ENCODE data around the gene PROCA1.
"Not testable (repeated sequence)": the region's sequence is repeated elsewhere in the genome, so short reads cannot be mapped to it uniquely, and the experiment has no call there.

PROCA1 gene

DNA sequence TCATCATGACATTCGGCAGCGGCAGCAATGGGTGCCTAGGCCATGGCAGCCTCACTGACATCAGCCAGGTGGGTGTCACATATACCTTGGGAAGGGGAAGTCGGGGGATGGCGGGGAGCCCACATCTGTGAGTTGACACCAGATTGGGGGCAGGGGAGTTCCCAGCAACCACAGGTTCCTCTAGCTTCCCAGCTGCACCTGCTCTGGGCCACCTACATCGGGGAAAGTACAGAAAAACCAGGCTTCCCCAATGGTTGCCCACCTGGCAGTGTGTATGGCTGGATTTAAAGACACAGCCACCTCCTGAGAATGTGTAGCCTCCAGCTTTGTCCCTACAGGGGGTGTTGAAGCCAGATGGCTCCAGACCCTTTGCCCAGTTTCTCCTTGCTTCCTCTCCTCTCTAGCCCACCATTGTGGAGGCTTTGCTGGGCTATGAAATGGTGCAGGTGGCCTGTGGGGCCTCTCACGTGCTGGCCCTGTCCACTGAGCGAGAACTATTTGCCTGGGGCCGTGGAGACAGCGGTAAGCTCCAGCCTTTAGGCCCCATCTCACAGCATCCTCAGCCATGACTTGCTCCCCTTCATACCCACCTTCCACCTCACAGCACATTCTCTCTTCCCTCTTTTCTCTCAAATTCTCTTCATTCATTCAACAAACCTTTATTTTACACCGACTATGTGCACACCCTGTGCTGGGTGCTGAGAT lies 27.1 kb upstream of the PROCA1 start:
- Histone ChIP-seq H3K27me3 (ENCODE audit: insufficient read depth, low read length) (no peaks in the 10 kb centered on the region), H3K4me3 (ENCODE audit: low read length) (no peak overlapping the region), H3K4me1 (ENCODE audit: insufficient read depth, low read length) (peaks cover 4% of the 10 kb centered on the region), H3K9me3 (ENCODE audit: low read length) (peaks cover 3% of the 10 kb centered on the region), H2AFZ (ENCODE audit: low read depth, low read length) (no peak overlapping the region), H3K36me3 (ENCODE audit: insufficient read depth, low read length) (peaks cover 5% of the 10 kb centered on the region)

DNA sequence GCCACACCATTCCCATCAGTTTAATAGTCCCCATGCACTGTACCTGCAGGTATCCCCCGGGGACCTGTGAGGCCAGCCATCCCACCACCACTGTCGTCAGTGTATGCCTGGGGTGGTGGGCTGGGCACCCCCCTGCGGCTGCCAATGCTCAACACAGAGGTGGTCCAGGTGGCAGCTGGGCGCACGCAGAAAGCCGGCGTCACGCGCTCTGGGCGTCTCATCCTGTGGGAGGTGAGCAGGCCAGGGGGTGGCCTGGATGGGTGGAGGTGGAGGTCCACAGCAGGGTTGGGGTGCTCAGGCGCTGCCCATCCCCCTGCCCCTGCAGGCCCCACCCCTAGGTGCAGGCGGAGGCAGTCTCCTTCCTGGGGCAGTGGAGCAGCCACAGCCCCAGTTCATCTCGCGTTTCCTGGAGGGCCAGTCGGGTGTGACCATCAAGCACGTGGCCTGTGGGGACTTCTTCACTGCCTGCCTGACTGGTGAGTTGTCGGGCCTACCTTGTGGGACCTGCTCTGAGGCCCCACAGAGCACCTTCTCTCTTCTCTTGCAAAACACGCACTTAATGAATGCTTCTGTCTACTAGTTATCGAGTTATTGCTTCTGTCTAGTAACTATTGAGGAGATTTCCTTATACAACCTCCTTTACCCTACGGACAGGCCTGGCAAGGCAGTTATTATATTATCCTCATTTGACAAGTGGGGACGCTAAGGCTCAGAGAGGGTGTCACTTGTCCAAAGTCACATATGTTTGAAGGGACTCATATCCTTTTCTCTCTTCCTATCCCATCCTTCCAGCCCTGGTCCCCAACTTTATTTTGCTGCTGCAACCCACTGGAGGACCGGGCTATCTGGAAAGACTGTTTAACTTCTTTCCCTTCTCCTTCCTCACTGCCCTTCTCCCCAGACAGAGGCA lies 26.3 kb upstream of the PROCA1 start:
- H3K36me3 ChIP-seq (ENCODE audit: insufficient read depth, low read length): peaks cover 7% of the 10 kb centered on the region
- peaks cover 3% of the 10 kb centered on the region for H3K9me3 ChIP-seq (ENCODE audit: low read length)
- no peak overlapping the region for H3K4me3 ChIP-seq (ENCODE audit: low read length)
- H3K27me3 ChIP-seq (ENCODE audit: insufficient read depth, low read length): no peaks in the 10 kb centered on the region
- H2AFZ ChIP-seq (ENCODE audit: low read depth, low read length): no peak overlapping the region
- H3K4me1 ChIP-seq (ENCODE audit: insufficient read depth, low read length): peaks cover 4% of the 10 kb centered on the region

DNA sequence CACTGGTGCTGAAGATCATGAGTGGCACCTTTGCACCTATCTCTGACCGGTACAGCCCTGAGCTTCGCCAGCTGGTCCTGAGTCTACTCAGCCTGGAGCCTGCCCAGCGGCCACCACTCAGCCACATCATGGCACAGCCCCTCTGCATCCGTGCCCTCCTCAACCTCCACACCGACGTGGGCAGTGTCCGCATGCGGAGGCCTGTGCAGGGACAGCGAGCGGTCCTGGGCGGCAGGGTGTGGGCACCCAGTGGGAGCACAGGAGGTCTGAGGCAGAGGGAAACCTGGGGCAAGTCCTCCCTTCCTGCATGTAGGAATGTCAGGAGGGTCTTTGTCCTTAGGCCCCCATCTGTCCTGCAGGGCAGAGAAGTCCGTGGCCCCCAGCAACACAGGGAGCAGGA lies 25.6 kb upstream of the PROCA1 start:
- no peak overlapping the region for H2AFZ ChIP-seq (ENCODE audit: low read depth, low read length)
- no peak overlapping the region for H3K4me3 ChIP-seq (ENCODE audit: low read length)
- H3K4me1 ChIP-seq (ENCODE audit: insufficient read depth, low read length): no peaks in the 10 kb centered on the region
- H3K36me3 ChIP-seq (ENCODE audit: insufficient read depth, low read length): peaks cover 7% of the 10 kb centered on the region
- H3K27me3 ChIP-seq (ENCODE audit: insufficient read depth, low read length): no peaks in the 10 kb centered on the region
- H3K9me3 ChIP-seq (ENCODE audit: low read length): peaks cover 3% of the 10 kb centered on the region

DNA sequence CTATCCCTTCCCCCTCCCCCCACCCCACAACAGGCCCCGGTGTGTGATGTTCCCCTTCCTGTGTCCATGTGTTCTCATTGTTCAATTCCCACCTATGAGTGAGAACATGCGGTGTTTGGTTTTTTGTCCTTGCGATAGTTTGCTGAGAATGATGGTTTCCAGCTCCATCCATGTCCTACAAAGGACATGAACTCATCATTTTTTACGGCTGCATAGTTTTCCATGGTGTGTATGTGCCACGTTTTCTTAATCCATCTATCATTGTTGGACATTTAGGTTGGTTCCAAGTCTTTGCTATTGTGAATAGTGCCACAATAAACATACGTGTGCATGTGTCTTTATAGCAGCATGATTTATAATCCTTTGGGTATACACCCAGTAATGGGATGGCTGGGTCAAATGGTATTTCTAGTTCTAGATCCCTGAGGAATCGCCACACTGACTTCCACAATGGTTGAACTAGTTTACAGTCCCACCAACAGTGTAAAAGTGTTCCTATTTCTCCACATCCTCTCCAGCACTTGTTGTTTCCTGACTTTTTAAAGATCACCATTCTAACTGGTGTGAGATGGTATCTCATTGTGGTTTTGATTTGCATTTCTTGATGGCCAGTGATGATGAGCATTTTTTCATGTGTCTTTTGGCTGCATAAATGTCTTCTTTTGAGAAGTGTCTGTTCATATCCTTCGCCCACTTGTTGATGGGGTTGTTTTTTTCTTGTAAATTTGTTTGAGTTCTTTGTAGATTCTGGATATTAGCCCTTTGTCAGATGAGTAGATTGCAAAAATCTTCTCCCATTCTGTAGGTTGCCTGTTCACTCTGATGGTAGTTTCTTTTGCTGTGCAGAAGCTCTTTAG lies 24.5 kb upstream of the PROCA1 start:
- not testable (repeated sequence) for H3K36me3 ChIP-seq (ENCODE audit: insufficient read depth, low read length); H3K4me3 ChIP-seq (ENCODE audit: low read length); H3K4me1 ChIP-seq (ENCODE audit: insufficient read depth, low read length); H3K9me3 ChIP-seq (ENCODE audit: low read length); H2AFZ ChIP-seq (ENCODE audit: low read depth, low read length); H3K27me3 ChIP-seq (ENCODE audit: insufficient read depth, low read length)

DNA sequence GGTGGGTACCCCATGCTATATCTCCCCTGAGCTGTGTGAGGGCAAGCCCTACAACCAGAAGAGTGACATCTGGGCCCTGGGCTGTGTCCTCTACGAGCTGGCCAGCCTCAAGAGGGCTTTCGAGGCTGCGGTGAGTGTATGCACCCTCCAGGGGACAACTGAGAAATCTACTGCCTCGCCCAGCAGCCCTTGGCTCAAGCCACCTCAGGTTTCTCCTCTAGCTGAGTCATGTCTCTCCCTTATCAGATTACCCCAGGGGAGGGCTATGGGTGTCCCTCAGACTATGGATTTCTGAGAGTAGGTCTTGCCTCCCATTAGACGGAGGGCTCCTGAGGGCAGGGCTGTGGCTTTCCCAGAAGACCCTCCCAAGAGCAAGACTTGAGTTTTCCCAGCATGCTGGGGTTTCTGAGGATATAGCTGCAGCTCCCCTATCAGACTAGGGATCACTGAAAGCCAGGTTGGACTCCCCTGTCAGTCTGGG lies 23.6 kb upstream of the PROCA1 start:
- H3K9me3 ChIP-seq (ENCODE audit: low read length): peaks cover 3% of the 10 kb centered on the region
- no peaks in the 10 kb centered on the region for H3K27me3 ChIP-seq (ENCODE audit: insufficient read depth, low read length)
- H3K4me3 ChIP-seq (ENCODE audit: low read length): no peak overlapping the region
- H2AFZ ChIP-seq (ENCODE audit: low read depth, low read length): no peak overlapping the region
- peaks cover 7% of the 10 kb centered on the region for H3K36me3 ChIP-seq (ENCODE audit: insufficient read depth, low read length)
- no peaks in the 10 kb centered on the region for H3K4me1 ChIP-seq (ENCODE audit: insufficient read depth, low read length)

DNA sequence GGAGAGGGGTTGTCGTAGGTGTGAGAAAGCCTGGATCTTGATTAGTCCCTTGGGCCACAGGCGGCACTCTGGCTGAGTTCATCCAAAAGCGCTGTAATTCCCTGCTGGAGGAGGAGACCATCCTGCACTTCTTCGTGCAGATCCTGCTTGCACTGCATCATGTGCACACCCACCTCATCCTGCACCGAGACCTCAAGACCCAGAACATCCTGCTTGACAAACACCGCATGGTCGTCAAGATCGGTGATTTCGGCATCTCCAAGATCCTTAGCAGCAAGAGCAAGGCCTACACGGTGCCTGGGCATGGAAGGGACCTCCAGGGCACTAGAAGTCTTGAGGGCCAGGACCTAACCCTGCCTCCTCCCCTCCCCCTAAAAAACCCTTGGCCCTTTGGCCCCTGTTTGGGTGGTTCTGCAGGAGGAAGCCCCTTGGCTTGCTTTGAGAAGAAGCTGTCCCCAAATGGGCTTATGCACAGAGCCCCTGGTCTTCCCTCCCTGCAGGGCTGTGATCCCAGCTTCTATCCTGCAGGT lies 23.1 kb upstream of the PROCA1 start:
- Histone ChIP-seq H3K4me1 (ENCODE audit: insufficient read depth, low read length) (no peaks in the 10 kb centered on the region), H3K4me3 (ENCODE audit: low read length) (no peak overlapping the region), H3K9me3 (ENCODE audit: low read length) (peaks cover 3% of the 10 kb centered on the region)

DNA sequence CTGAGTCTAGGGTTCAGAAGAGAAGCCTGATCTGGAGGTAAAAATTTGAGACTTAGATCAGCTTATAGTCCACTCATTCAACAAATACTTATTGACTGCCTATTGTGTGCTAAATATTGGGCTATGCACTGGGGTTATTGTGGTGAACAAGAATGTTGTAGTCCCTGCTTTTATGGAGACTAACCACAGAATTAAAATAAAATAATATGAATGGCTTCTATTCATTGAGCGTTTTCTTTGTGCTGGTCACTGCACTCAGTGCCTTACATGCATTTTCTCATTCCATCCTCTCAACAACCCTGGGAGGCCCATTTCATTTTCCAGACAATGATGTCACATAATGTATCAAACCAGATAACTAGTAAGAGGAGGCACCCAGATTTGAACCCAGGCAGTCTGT lies 21.7 kb upstream of the PROCA1 start:
- H2AFZ ChIP-seq (ENCODE audit: low read depth, low read length): no peak overlapping the region
- no peaks in the 10 kb centered on the region for H3K27me3 ChIP-seq (ENCODE audit: insufficient read depth, low read length)
- peaks cover 3% of the 10 kb centered on the region for H3K4me1 ChIP-seq (ENCODE audit: insufficient read depth, low read length)
- H3K36me3 ChIP-seq (ENCODE audit: insufficient read depth, low read length): peaks cover 7% of the 10 kb centered on the region
- no peak overlapping the region for H3K4me3 ChIP-seq (ENCODE audit: low read length)
- peaks cover 3% of the 10 kb centered on the region for H3K9me3 ChIP-seq (ENCODE audit: low read length)

More for the DNA sequence above, 23.1 kb upstream of the PROCA1 start:
- Histone ChIP-seq H3K36me3 (ENCODE audit: insufficient read depth, low read length) (peaks cover 7% of the 10 kb centered on the region), H3K27me3 (ENCODE audit: insufficient read depth, low read length) (no peaks in the 10 kb centered on the region), H2AFZ (ENCODE audit: low read depth, low read length) (no peak overlapping the region)

DNA sequence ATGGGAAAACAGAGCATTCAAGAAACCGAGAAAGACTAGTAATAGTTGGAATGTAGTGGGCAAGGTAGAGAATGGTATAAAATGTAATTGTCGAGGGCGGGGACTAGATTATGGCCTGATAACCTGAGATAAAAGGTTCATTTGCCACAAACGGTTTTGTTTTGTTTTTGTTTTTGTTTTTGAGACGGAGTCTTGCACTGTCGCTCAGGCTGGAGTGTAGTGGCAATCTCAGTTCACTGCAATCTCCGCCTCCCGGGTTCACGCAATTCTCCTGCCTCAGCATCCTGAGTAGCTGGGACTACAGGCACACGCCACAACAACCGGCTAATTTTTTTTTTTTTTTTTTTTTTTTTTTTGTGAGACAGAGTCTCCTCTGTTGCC lies 18.3 kb upstream of the PROCA1 start:
- Histone ChIP-seq H3K4me1 (ENCODE audit: insufficient read depth, low read length) (peaks cover 21% of the 10 kb centered on the region), H3K9me3 (ENCODE audit: low read length) (no peaks in the 10 kb centered on the region), H3K27me3 (ENCODE audit: insufficient read depth, low read length) (no peaks in the 10 kb centered on the region), H3K36me3 (ENCODE audit: insufficient read depth, low read length) (peaks cover 7% of the 10 kb centered on the region), H3K4me3 (ENCODE audit: low read length) (no peak overlapping the region), H2AFZ (ENCODE audit: low read depth, low read length) (no peak overlapping the region)

DNA sequence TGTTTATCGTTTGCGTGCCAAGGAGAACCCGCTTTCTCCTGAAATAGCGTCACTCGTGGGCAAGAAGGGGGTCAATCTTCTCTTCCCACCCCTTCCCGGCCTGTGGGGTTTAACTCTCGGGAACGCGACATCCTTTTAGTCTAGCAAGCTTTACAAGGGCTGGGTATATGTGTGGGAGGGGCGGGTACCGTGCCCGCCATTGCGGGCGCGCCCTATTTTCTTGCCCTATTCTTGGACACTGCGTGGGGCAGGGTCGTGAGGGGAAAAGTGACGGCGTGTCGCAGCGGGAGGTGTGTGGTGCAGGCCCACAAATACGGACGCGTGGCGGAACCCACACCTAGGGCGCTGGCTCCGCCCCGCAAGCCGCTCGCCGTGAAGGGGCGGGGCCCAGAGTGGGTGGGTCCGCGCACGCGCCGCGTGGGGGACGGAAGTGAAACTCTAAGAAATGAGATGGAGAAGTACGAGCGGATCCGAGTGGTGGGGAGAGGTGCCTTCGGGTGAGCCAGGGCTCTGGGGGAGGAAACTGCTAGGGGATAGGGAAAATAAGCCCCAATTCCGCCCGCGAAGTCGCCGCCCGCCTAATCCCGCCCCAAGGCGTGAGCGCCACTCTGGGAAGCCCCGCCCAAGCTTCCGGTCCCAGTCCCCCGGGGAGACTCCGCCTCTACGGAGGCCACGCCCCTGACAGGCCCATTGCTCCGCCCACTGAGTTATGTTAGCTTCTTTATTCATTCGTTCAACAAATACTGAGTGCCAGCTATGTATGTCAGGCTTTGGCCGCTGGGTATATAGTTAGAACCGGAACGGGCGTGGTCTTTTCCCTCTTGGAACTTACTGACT lies 16.9 kb upstream of the PROCA1 start, which contains the start of gene NEK8:
Gene NEK8, plus strand, starts transcription at position 425 of the 837 bp plus-strand sequence. Its CDS starts 26 bp downstream, at position 451.
- H3K4me1 ChIP-seq (ENCODE audit: insufficient read depth, low read length): peaks cover 32% of the 10 kb centered on the region
- H2AFZ ChIP-seq (ENCODE audit: low read depth, low read length): peak within 1 kb of the TSS; percentile 95
- no peaks in the 10 kb centered on the region for H3K9me3 ChIP-seq (ENCODE audit: low read length)
- peaks cover 10% of the 10 kb centered on the region for H3K36me3 ChIP-seq (ENCODE audit: insufficient read depth, low read length)
- peak within 1 kb of the TSS; percentile 93 for H3K4me3 ChIP-seq (ENCODE audit: low read length)
- H3K27me3 ChIP-seq (ENCODE audit: insufficient read depth, low read length): no peaks in the 10 kb centered on the region

DNA sequence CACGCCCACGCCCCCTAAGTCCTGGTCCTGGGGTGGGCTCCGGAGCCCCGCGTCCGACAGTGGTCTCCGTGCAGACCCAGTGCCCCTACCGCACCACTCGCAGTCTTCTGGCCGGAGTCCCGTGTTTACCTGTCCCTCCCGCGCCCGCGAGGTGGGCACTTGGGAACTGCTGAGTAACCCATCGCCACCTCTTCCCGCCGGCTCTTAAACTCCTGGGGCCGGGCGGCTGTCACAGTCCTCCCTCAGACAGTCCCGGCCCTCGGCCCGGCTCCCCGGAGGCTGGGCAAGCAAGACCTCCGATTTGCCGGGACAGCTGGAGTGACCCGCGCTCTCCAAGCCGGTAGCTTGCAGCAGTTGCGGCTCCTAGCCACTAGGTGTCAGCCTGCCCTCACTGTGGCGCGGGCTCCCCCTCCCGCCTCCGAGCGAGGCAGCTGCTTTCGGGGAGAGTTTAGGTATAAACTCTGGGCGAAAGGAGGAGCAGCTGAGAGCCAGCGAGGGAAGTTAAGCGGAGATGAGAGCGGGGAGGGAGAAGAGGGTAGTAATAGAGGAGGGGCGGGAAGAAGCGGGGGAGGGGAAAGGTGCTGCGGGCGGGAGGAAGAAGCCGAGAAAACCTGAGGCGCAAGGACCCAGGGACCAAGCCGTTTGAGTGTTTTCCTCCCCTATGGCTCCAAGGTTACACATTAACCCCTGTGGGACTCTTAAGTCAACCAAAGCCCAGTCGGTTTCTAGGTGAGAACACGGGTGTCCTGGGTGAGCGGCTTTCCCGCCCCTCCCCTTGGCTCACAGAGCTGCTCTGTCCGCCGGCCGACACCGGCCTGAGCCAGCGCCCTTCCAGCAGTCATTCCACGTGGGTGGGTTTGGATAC lies 15.2 kb upstream of the PROCA1 start:
- Histone ChIP-seq H3K36me3 (ENCODE audit: insufficient read depth, low read length) (peaks cover 26% of the 10 kb centered on the region), H3K4me1 (ENCODE audit: insufficient read depth, low read length) (peaks cover 47% of the 10 kb centered on the region), H3K9me3 (ENCODE audit: low read length) (no peaks in the 10 kb centered on the region), H3K27me3 (ENCODE audit: insufficient read depth, low read length) (no peaks in the 10 kb centered on the region), H3K4me3 (ENCODE audit: low read length) (peak overlapping the region; percentile 93), H2AFZ (ENCODE audit: low read depth, low read length) (peak overlapping the region; percentile 64)

DNA sequence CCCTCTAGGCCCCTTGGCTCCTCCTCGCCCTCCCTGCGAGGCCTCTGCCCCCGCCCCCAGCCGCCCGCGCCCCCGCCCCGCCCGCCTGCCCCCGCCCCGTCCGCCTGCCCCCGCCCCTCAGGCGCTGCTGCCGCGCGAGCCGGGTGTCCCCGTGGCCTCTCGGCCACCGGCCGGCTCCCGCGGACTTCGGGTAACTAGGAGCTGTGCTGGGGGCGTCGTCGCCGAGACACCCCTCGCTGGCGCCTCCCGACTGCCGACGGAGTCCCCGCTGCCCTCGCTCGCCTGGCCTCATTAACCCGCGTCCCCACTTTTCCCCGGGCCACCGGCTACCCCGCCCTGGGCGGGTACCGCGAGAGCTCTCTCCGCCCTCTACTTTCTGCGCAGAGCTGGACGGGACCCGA lies 14.5 kb upstream of the PROCA1 start, which contains the start of gene TLCD1:
Gene TLCD1, minus strand, starts transcription at position 8 of the 401 bp plus-strand sequence. CDS start 136 bp downstream, outside the sequence.
- Histone ChIP-seq H3K27me3 (ENCODE audit: insufficient read depth, low read length) (no peaks in the 10 kb centered on the region), H2AFZ (ENCODE audit: low read depth, low read length) (peak within 1 kb of the TSS; percentile 64), H3K4me3 (ENCODE audit: low read length) (peak within 1 kb of the TSS; percentile 93), H3K4me1 (ENCODE audit: insufficient read depth, low read length) (peaks cover 53% of the 10 kb centered on the region), H3K9me3 (ENCODE audit: low read length) (no peaks in the 10 kb centered on the region), H3K36me3 (ENCODE audit: insufficient read depth, low read length) (peaks cover 32% of the 10 kb centered on the region)
